Breast epithelium (tissue), 3 donors: ENCODE measurements around the gene ACAA2.

ENCODE experiments used
- POLR2A ChIP-seq: fragments of 450-650 bp; IDR thresholded peaks from one replicate; pipeline ENCODE4 v1.6.1; 2016; ENCODE audit warnings: antibody characterized with exemption, mild to moderate bottlenecking, moderate library complexity
- POLR2AphosphoS5 ChIP-seq, 3 donors: sonication (generic); formaldehyde crosslinking; IDR thresholded peaks; one replicate each; pipeline ENCODE4 v1.6.1; 2017; ENCODE audit warnings: antibody characterized with exemption in 3 of 3
- TF ChIP-seq, protein P1 (sequence below), 3 donors: fragments of 450-650 bp; IDR thresholded peaks; one replicate each; pipeline ENCODE4 v1.5.1; 2016 to 2017; ENCODE audit warnings: antibody characterized with exemption in 3 of 3, mild to moderate bottlenecking in 3 of 3, moderate library complexity in 3 of 3

DNA sequence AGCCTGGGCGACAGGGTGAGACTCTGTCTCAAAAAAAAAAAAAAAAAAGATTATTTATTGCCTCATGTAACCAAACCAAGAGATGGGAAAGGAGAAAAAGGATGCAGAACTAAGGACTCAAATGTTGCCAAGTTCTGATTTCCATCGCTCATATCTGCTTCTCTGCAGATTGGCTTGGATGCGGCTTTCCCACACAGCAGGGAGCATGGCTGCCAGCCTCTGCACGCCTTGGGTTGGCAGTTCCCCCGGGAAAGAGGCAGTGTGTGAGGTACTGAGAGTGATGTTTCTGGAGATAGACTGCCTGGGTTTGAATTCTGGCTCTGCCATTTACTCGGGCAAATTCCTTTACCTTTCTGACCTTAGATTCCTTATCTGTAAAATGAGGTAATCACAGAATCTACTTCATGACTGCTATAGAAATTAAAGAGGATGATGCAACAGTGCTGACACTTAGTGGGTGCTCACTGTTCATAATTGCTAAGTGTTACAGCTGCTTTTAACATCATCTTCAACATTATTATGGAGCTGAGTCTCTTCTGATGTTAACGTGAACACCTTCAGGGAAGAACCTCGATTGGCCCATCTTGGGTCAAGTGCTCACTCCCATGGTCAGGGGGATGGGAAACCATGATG, 68.8 kb downstream of the ACAA2 start:
- TF ChIP-seq, protein P1, sequence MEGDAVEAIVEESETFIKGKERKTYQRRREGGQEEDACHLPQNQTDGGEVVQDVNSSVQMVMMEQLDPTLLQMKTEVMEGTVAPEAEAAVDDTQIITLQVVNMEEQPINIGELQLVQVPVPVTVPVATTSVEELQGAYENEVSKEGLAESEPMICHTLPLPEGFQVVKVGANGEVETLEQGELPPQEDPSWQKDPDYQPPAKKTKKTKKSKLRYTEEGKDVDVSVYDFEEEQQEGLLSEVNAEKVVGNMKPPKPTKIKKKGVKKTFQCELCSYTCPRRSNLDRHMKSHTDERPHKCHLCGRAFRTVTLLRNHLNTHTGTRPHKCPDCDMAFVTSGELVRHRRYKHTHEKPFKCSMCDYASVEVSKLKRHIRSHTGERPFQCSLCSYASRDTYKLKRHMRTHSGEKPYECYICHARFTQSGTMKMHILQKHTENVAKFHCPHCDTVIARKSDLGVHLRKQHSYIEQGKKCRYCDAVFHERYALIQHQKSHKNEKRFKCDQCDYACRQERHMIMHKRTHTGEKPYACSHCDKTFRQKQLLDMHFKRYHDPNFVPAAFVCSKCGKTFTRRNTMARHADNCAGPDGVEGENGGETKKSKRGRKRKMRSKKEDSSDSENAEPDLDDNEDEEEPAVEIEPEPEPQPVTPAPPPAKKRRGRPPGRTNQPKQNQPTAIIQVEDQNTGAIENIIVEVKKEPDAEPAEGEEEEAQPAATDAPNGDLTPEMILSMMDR (IDR thresholded peaks at IDR 0.05) = no peak
- TF ChIP-seq POLR2A (no peak), POLR2AphosphoS5 (IDR thresholded peaks at IDR 0.05) (no peak)
